Stimulated activated CD8-positive, alpha-beta memory T cell treated with anti-CD3 and anti-CD28 coated beads, Interleukin-4, amount 100 ng/mL, for 48 hours (primary cell): ENCODE measurements around the gene CLBA1.
"Not testable (repeated sequence)": the region's sequence is repeated elsewhere in the genome, so short reads cannot be mapped to it uniquely, and the experiment has no call there.

Source experiments
- DNase-seq: peaks from one replicate; pipeline ENCODE4 v3.0.0-alpha.2; 2020

Gene CLBA1

DNA sequence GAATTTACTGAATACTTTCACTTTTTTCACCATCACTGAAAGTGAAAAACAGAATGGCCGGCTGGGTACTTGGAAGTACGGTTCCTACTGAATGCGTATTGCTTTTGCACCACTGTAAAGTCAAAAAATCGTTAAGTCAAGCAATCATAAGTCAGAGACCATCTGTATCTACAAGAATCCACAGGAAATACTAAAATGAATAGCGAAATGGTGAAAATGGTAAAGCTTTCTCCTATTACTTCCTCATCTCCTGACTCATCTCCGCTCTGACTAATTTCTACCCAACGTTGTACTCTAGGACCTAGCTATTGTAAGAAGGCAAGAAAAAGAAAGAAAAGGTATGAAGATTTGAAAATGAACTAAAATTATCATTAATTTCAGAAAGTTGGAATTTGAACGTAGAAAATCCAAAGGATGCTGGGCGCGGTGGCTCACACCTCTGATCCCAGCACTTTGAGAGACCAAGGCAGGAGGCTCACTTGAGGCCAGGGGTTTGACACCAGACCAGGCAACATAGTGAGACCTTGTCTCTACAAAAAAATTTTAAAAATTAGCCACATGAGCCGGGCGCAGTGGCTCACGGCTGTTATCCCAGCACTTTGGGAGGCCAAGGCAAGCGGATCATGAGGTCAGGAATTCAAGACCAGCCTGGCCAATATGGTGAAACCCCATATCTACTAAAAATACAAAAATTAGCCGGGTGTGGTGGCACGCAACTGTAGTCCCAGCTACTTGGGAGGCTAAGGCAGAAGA, 40.6 kb downstream of the CLBA1 start:
- no peak for DNase-seq

DNA sequence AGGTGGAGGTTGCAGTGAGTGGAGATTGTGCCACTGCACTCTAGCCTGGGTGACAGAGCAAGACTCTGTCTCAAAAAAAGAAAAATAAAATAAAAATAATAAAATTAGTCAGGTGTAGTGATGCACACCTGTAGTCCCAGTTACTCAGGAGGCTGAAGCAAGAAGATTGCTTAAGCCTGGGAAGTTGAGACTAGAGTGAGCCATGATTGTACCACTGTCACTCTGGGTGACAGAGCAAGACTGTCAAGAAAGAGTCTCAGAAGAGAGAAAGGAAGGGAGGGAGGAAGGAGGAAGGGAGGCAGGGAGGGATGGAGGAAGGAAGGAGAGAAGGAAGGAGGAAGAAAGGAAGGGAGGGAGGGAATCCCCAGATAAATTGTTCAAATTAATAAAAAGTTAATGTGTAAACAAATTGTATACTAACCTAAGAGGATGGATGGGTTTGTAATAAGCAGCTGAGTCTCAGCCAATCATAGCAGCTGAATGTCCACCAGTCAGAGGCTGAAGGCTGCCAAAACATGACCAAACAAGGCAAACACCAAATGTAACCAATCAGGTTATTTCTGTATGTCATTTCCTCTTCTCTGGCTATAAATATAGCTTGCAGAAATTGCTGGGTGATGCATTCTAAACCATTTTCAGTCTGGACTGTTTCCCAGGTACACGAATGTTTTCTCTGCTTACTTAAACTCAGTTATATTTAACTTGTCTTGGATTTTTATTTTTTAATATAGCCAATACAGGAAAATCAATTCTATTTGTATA, 41.4 kb downstream of the CLBA1 start:
- no peak for DNase-seq

DNA sequence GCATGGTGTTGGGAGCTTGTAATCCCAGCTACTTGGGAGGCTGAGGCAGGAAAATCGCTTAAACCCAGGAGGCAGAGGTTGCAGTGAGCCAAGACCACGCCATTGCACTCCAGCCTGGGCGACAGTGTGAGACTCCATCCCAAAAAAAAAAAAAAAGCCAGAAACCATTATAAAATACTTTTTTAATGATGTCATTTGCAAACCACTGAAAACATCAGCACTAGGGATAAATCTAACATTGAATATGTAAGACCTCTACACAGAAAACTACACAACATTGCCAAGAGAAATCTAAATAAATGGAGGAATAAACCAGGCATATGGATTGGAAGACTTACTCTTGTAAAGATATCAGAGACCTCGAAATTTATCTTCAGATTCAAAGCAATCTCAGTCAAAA, 42.1 kb downstream of the CLBA1 start:
- DNase-seq, result not testable (repeated sequence)

DNA sequence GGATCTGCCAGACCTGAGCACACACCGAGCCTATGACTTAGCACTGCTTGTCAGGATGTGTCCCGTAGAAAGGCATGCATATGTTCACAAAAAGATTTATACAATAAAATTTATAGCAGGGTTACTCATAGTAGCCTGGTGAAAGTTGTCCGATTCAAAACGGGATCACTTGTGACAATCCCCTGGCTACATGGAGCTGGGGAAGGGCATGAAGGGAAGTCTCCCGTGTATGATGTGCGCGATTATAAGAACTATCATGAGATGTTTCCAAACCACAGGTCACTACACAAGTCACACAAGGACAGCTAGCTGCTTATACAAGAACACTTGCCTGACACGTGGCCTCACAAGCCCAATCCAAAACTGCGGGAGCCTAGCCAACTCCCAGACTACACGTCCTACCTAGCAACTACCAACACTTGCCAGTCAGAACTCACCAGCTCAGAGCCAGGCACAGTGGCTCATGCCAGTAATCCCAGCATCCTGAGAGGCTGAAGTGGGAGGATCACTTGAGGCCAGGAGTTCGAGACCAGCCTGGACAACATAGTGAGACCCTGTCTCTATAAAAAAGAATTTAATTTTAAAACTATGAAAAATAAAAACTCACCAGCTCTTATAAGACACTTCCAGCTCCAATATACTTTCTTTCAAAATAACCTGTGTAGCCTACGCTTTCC, 42.8 kb downstream of the CLBA1 start:
- DNase-seq, result no peak

DNA sequence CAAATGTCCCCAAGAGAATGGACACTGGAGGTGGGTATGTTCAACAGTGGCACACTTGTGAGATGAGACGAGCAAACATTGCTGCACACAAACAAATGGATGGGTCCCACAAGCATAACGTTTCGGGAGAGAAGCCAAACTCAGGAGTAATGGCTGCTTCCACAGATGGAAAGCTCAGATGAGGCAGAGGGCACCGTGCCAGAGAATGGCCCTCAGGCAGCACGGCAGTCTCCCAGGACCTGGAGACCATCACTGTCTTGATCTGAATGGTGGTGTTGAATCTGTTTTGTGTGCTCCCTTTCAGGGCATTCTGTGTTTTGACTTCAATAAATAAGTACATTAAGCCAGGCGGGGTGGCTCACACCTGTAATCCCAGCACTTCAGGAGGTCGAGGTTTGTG, 43.8 kb downstream of the CLBA1 start:
- no peak for DNase-seq

DNA sequence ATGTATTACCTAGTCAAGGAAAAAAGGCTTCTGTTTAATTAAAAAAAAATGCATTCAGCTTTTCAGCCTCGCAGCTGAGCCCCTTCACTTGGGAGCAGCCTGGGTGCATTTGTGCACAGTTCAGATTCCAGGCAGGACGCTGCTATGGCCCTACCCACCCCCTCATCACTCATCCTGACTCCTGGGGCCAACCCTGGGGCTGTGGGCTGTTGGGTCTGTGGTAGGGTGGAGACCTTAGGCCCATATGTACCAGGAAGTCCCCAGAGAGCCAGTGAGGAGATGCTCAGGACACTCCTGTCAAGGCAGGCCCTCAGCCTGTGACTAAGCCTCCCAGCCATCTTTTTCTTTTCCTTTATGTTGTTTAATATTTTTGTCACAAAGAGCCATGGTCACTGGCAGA, 44.6 kb downstream of the CLBA1 start:
- no peak for DNase-seq

DNA sequence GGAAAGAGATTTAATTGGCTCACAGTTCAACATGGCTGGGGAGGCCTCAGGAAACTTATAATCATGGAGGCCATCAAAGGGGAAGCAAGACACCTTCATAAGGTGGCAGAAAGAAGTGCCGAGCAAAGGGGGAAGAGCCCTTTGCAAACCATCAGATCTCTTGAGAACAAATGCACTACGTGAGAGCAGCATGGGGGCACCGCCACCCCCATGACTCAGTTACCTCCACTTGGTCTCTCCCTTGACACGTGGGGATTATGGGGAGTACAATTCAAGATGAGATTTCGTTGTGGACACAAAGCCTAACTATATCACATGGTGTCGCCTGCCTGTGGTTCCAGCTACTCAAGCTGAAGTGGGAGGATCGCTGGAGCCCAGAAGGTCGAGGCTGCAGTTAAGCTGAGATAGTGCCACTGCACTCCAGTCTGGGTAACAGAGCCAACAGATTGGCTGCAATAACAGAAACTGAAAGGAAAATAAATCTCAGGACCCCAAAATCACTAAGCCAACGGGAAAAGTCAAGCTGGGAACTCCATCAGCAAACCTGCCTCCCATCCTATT, 45.3 kb downstream of the CLBA1 start:
- no peak for DNase-seq

DNA sequence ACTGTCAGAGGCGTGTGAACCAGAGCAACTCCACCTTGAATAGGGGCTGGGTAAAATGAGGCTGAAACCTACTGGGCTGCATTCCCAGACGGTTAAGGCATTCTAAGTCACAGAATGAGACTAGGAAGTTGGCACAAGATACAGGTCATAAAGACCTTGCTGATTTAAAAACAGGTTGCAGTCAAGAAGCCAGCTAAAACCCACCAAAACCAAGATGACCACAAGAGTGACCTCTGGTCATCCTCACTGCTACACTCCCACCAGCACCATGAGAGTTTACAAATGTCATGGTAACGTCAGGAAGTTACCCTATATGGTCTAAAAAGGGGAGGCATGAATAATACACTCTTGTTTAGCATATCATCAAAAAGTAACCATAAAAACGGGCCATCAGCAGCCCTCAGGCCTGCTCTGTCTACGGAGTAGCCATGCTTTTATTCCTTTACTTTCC, 46.9 kb downstream of the CLBA1 start:
- DNase-seq, result not testable (repeated sequence)

DNA sequence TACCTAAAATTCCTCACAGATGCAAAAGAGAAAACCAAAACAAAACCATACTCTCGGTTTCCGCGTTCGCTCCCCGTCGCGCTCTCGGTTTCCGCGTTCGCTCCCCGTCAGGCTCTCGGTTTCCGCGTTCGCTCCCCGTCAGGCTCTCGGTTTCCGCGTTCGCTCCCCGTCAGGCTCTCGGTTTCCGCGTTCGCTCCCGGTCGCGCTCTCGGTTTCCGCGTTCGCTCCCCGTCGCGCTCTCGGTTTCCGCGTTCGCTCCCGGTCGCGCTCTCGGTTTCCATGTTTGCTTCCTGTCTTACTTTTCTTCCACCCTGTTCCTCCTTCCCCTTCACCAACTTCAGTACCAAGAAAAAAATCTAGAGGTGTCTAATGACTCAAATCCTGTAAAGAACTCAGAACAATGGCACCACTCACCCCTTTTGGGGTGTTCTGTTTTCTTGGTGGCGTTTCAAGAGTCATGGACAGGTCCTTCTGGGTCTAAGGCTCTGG, 47.9 kb downstream of the CLBA1 start:
- not testable (repeated sequence) for DNase-seq

DNA sequence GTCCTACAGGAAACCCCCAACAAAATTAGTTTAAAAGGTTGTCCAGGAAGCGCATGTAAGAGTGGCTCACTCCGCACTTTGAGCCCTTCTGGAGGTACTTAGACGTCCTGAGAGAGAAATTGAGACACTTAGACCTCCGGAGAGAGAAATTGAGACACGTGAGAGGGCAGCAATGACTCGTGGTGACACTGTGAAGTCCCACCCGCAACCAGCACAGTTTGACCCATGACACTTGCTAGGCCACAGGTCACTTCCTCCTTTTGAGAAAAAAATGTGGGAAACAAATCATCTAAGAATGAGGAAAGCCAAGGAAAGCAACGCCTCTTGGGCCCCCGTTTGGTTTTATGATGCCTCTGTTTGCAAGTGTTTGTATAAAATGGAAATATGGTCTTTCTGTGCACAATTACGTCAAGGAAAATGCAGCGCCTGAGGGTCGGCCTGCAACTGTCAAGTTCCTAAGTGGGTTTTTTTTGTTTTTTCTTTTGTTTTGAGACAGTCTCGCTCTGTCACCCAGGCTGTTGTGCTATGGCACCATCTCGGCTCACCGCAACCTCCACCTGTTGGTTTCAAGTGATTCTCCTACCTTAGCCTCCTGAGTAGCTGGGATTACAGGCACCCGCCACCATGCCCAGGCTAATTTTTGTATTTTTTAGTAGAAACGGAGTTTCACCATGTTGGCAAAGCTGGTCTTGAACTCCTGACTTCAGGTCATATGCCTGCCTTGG, 48.9 kb downstream of the CLBA1 start:
- DNase-seq, result no peak

DNA sequence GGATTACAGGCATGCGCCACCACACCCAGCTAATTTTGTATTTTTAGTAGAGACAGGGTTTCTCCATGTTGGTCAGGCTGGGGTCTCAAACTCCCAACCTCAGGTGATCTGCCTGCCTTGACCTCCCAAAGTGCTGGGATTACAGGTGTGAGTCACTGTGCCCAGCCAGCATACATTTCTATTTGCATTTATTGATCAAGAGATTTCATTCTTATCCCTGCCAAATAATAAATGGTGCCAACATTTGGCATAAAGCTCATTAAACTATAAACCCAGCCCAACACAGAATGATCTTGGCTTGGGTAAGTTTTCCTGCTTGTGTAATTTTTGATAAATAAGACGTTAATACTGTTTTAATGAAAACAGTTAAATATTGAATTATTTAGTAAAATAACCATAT, 50.0 kb downstream of the CLBA1 start:
- not testable (repeated sequence) for DNase-seq

DNA sequence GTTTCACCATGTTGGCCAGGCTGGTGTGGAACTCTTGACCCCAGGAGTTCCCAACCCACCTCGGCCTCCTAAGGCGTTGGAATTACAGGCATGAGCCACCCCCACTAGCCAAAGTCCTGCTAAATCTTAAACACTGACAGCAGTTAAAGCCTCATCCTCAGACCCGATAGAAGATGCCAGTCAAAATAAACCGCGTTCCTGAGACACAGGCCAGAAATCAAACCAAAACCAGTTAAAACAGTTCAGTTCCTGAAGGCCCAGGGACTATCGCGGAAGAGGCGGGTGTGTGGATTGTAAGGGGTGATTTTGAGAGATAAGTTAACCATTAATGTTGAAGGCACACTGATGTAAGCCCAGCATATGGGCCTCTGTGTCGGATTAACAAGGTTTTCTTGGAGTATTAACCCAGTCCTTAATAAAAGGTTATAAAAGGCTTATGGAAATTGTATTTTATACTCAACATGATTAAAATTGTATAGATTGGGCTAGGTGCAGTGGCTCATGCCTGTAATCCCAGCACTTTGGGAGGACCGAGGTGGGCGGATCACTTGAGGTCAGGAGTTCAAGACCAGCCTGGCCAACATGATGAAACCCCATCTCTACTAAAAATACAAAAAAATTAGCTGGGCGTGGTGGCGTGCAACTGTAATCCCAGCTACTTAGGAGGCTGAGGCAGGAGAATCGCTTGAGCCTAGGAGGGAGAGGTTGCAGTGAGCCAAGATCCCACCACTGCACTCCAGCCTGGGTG, 54.0 kb downstream of the CLBA1 start:
- no peak for DNase-seq

DNA sequence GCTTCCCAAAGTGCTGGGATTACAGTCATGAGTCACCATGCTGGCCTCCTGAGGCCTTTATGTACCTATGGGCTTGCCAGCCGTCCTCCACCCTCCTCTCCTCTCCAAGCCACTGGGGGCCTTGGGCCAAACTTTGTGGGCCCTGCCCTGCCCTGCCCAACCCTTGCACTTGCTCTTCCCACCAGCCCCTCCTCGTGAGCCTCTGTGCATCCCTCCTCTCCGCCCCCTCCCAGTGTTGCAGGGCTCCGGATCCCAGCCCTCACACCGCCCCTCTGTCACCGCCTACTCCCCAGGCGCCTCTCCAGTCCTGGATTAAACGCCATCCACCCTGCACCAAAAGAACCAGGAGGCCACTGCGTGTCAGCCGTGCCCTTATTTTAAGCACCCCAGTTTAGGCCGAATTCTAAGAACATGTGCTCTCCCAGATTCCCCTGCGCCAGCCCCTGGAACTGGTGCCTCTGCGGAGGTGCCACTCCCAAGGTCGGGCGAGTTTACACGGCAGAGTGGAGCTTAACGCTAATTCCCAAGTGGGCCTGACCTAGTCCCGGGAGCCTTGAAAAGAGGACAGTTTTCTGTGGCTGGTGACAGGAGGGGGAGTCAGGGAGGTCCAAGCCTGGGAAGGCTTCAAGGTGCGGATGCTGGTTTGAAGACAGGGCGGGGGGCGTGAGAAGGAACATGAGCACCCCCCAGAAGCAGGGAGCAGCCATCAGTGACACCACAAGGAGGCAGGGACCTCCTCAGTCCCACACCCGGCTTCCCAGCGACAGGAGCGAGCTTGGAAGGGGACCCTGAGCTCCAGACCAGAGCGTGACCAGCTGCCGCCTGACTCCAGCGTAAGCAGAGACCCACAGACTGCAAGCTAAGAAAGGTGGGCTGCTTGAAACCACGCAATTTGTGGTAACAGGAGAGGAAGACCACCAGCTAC, 56.5 kb downstream of the CLBA1 start:
- no peak for DNase-seq

DNA sequence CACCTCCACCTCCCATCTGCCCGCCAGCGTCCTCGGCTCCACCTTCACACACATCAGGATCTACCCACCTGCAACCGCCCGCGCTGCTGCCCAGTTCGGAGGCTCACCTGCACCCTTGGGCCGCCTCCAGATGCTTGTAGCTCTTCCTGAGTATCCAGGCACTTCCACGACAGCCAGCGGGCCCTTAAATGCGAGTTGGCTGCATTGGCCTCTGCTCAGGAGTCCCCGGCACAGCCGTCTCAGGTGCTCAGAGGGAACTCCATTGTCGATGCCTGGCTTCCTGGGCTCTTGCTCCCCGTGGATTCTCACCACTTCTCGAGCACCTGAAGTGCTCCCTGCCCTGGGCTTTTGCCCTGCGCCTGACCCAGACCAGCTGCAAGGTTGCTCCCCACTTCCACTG, 57.2 kb downstream of the CLBA1 start:
- no peak for DNase-seq

DNA sequence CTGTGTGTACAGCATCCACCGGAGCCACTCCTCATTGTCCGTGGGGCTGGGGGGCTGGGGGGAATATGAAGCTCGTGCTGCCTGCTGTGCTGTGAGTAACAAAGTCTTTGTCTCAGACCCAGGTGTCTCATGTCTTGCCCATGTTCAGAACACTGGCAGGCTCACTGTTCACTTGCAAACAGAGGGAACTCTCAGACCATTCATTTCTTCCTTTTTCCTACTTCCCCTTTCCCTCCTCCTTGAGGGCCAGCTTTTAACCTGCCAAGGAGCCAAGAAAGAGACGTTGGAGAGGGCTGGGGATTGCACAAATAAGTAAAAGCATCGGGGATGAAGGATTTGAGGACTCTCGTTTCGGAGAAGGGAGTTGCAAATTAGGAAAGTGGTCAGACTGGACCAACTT, 58.1 kb downstream of the CLBA1 start:
- DNase-seq, result no peak
